HL-60 (cell line): ENCODE measurements around the gene C1QTNF7.

Source experiments
- DNase-seq, 2 experiments: peaks; one replicate each; pipeline ENCODE4 v3.0.0-alpha.2; 2010 to 2020; ENCODE audit warnings: low read depth in 1 of 2, low spot score in 1 of 2
- H3K27ac ChIP-seq: fragments of 250-450 bp; sonication (Bioruptor Pico); replicated peaks from 2 replicates; pipeline ENCODE4 v1.5.1; 2020; ENCODE audit warnings: mild to moderate bottlenecking, moderate library complexity
- H3K27me3 ChIP-seq: fragments of 250-450 bp; sonication (Bioruptor Pico); 2 replicates; pipeline ENCODE4 v1.5.1; 2021; ENCODE audit warnings: mild to moderate bottlenecking, moderate library complexity; ENCODE audit not compliant: insufficient read depth, poor library complexity, severe bottlenecking
- H3K4me3 ChIP-seq: replicated peaks from 2 replicates; pipeline ENCODE4 v1.5.1; 2011; ENCODE audit warnings: mild to moderate bottlenecking, control low read depth, low read length; ENCODE audit not compliant: insufficient read depth
- GABPA ChIP-seq: IDR thresholded peaks from 2 replicates; pipeline ENCODE4 v1.6.1; 2012; ENCODE audit warnings: low read depth
- POLR2AphosphoS5 ChIP-seq: IDR thresholded peaks from 2 replicates; pipeline ENCODE4 v1.6.1; 2012; ENCODE audit warnings: low read depth
- SPI1 ChIP-seq: IDR thresholded peaks from 2 replicates; pipeline ENCODE4 v1.6.1; 2012; ENCODE audit warnings: low read depth, mild to moderate bottlenecking, borderline replicate concordance
- TF ChIP-seq, protein P1 (sequence below): IDR thresholded peaks from 2 replicates; pipeline ENCODE4 v1.6.1; 2012; ENCODE audit warnings: low read depth; ENCODE audit not compliant: insufficient replicate concordance
- TF ChIP-seq, protein P2 (sequence below): IDR thresholded peaks from one replicate; pipeline ENCODE4 v1.5.1; 2011; ENCODE audit warnings: low read length, control low read depth, inconsistent platforms; ENCODE audit not compliant: insufficient read depth

Gene C1QTNF7

DNA sequence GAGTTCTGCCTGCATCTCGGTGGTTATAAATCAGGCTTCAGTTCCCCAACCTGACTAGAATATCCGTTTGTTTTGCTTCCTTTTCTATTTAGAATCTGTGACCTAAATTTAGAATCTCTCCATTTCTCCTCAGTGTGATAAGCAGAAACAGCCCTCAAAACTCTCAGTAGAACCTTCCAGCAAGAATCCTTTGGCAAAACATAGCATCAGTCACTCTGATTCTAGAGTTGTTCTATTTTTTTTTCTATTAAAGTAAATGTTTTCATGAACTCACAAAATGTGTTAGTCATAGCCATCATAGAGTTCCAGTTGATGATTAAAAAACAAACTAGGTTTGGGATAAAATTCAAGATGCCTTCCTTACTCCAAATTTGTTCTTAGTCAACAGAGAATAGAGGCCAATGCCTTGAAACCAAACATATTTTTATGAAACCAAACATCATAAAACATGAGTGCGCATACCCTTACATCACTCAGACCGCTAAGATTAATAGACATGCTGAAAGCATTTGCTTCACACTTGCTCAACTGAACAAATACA, 13.2 kb upstream of the C1QTNF7 start:
- no peak for DNase-seq
- TF ChIP-seq, protein P1, sequence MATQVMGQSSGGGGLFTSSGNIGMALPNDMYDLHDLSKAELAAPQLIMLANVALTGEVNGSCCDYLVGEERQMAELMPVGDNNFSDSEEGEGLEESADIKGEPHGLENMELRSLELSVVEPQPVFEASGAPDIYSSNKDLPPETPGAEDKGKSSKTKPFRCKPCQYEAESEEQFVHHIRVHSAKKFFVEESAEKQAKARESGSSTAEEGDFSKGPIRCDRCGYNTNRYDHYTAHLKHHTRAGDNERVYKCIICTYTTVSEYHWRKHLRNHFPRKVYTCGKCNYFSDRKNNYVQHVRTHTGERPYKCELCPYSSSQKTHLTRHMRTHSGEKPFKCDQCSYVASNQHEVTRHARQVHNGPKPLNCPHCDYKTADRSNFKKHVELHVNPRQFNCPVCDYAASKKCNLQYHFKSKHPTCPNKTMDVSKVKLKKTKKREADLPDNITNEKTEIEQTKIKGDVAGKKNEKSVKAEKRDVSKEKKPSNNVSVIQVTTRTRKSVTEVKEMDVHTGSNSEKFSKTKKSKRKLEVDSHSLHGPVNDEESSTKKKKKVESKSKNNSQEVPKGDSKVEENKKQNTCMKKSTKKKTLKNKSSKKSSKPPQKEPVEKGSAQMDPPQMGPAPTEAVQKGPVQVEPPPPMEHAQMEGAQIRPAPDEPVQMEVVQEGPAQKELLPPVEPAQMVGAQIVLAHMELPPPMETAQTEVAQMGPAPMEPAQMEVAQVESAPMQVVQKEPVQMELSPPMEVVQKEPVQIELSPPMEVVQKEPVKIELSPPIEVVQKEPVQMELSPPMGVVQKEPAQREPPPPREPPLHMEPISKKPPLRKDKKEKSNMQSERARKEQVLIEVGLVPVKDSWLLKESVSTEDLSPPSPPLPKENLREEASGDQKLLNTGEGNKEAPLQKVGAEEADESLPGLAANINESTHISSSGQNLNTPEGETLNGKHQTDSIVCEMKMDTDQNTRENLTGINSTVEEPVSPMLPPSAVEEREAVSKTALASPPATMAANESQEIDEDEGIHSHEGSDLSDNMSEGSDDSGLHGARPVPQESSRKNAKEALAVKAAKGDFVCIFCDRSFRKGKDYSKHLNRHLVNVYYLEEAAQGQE = no peak
- TF ChIP-seq GABPA = no peak
- no peak for TF ChIP-seq POLR2AphosphoS5
- no peak for TF ChIP-seq SPI1
- TF ChIP-seq, protein P2, sequence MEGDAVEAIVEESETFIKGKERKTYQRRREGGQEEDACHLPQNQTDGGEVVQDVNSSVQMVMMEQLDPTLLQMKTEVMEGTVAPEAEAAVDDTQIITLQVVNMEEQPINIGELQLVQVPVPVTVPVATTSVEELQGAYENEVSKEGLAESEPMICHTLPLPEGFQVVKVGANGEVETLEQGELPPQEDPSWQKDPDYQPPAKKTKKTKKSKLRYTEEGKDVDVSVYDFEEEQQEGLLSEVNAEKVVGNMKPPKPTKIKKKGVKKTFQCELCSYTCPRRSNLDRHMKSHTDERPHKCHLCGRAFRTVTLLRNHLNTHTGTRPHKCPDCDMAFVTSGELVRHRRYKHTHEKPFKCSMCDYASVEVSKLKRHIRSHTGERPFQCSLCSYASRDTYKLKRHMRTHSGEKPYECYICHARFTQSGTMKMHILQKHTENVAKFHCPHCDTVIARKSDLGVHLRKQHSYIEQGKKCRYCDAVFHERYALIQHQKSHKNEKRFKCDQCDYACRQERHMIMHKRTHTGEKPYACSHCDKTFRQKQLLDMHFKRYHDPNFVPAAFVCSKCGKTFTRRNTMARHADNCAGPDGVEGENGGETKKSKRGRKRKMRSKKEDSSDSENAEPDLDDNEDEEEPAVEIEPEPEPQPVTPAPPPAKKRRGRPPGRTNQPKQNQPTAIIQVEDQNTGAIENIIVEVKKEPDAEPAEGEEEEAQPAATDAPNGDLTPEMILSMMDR = no peak
- H3K27me3 ChIP-seq = no peaks in the 10 kb centered on the region
- H3K4me3 ChIP-seq = no peak overlapping the region
- no peak overlapping the region for H3K27ac ChIP-seq

GRCh38 chr4:15416357-15417232, 11.2 kb upstream of the C1QTNF7 start:
- Histone ChIP-seq H3K27ac (peak overlapping the region; percentile 55), H3K4me3 (no peak overlapping the region), H3K27me3 (no peaks in the 10 kb centered on the region)
- TF ChIP-seq GABPA = no peak
- TF ChIP-seq SPI1 = no peak; the same call in 1 of the 2 replicates
- TF ChIP-seq POLR2AphosphoS5 = no peak
- TF ChIP-seq, protein P1 = no peak
- TF ChIP-seq, protein P2 = no peak
- peak in 1 of 2 experiments; percentile 44 for DNase-seq

DNA sequence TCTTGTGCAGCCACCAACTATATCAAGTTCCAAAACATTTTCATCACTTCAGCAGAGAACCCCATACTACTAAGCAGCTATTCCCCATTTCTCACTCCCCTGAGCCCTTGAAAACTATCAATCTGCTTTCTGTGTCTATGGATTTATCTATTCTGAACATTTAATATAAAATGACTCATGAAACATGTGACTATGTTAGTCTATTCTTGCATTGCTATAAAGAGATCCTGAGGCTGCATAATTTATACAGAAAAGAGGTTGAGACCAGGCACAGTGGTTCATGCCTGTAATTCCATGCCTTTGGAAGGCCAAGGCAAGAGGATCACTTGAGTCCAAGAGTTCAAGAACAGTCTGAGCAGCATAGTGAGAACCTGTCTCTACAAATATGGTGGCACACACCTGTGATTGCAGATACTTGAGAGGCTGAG, 10.6 kb upstream of the C1QTNF7 start:
- no peak for DNase-seq
- TF ChIP-seq, protein P1 = no peak
- TF ChIP-seq, protein P2 = no peak
- TF ChIP-seq POLR2AphosphoS5 = no peak
- no peaks in the 10 kb centered on the region for H3K27me3 ChIP-seq
- no peak overlapping the region for H3K4me3 ChIP-seq
- peak overlapping the region; percentile 55 for H3K27ac ChIP-seq
